Stimulated activated CD4-positive, alpha-beta T cell treated with anti-CD3 and anti-CD28 coated beads, Interleukin-12 subunit alpha, Interleukin-12 subunit beta, amount 100 ng/mL, for 4 hours (primary cell): ENCODE results near the gene SERF2.
"Not testable (repeated sequence)": the region's sequence is repeated elsewhere in the genome, so short reads cannot be mapped to it uniquely, and the experiment has no call there.

Experiments
- DNase-seq: peaks from one replicate; pipeline ENCODE4 v3.0.0-alpha.2; 2020

Gene SERF2

GRCh38 chr15:43830691-43831275 is 38.7 kb downstream of the SERF2 start:
- DNase-seq = not testable (repeated sequence)

GRCh38 chr15:43831519-43832052 is 39.5 kb downstream of the SERF2 start:
- not testable (repeated sequence) for DNase-seq

- not testable (repeated sequence) for DNase-seq
Observed at GRCh38 chr15:43832485-43832884, 40.4 kb downstream of the SERF2 start.

GRCh38 chr15:43845421-43845820 is 53.3 kb downstream of the SERF2 start:
- DNase-seq = no peak
